HEK293T (cell line): Measurements from ENCODE around the gene SASS6.

Experiments
- ARNT ChIP-seq: fragments of 450-650 bp; IDR thresholded peaks from 2 replicates; pipeline ENCODE4 v1.6.1; 2017; ENCODE audit warnings: mild to moderate bottlenecking
- BHLHE40 ChIP-seq: fragments of 450-650 bp; IDR thresholded peaks from 2 replicates; pipeline ENCODE4 v1.6.1; 2016; ENCODE audit warnings: mild to moderate bottlenecking, moderate library complexity, borderline replicate concordance
- FOXA1 ChIP-seq: fragments of 450-650 bp; IDR thresholded peaks from 2 replicates; pipeline ENCODE4 v1.6.1; 2016; ENCODE audit warnings: mild to moderate bottlenecking
- FOXK2 ChIP-seq: fragments of 450-650 bp; IDR thresholded peaks from 2 replicates; pipeline ENCODE4 v1.6.1; 2016; ENCODE audit warnings: mild to moderate bottlenecking
- HDGF ChIP-seq: fragments of 450-650 bp; IDR thresholded peaks from 2 replicates; pipeline ENCODE4 v1.6.1; 2017; ENCODE audit warnings: antibody characterized with exemption, borderline replicate concordance
- NFRKB ChIP-seq: fragments of 450-650 bp; IDR thresholded peaks from 2 replicates; pipeline ENCODE4 v1.6.1; 2016; ENCODE audit warnings: mild to moderate bottlenecking, moderate library complexity
- SUZ12 ChIP-seq: fragments of 450-650 bp; IDR thresholded peaks from 2 replicates; pipeline ENCODE4 v1.6.1; 2016; ENCODE audit warnings: mild to moderate bottlenecking
- TARDBP ChIP-seq: fragments of 450-650 bp; IDR thresholded peaks from 2 replicates; pipeline ENCODE4 v1.6.1; 2016
- ZNF384 ChIP-seq: fragments of 450-650 bp; IDR thresholded peaks from 2 replicates; pipeline ENCODE4 v1.6.1; 2016
- TF ChIP-seq, protein P1 (sequence below): fragments of 450-650 bp; IDR thresholded peaks from 2 replicates; pipeline ENCODE4 v1.6.1; 2016

DNA sequence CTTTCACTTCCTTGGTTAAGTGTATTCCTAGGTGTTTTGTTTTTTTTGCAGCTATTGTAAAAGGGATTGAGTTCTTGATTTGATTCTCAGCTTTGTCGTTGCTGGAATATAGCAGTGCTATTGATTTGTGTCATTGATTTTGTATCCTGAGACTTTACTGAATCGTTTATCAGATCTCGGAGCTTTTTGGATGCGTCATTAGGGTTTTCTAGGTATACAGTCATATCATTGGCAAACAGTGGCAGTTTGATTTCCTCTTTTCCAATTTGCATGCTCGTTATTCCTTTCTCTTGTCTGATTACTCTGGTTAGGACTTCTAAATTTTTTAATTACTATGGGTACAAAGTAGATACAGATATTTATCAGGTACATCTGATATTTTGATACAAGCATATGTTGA, 87.5 kb downstream of the SASS6 start:
- no peak for TF ChIP-seq TARDBP
- no peak for TF ChIP-seq FOXA1
- TF ChIP-seq NFRKB: no peak
- no peak for TF ChIP-seq SUZ12
- TF ChIP-seq ZNF384: no peak
- TF ChIP-seq, protein P1, sequence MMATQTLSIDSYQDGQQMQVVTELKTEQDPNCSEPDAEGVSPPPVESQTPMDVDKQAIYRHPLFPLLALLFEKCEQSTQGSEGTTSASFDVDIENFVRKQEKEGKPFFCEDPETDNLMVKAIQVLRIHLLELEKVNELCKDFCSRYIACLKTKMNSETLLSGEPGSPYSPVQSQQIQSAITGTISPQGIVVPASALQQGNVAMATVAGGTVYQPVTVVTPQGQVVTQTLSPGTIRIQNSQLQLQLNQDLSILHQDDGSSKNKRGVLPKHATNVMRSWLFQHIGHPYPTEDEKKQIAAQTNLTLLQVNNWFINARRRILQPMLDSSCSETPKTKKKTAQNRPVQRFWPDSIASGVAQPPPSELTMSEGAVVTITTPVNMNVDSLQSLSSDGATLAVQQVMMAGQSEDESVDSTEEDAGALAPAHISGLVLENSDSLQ: no peak
- no peak for TF ChIP-seq ARNT
- TF ChIP-seq BHLHE40: no peak
- no peak for TF ChIP-seq HDGF
- no peak for TF ChIP-seq FOXK2
